UCSD-AML1 (cell line): ENCODE measurements around the gene SORCS3.

Source experiments
- DNase-seq: peaks from one replicate; lab custom pipeline; 2025; ENCODE audit not compliant: unreplicated experiment; lab: John Stamatoyannopoulos, UW

Gene SORCS3

GRCh38 chr10:104774234-104774633 is 133.1 kb downstream of the SORCS3 start:
- DNase-seq: no peak

- DNase-seq: no peak
These were observed 136.2 kb downstream of the SORCS3 start for GRCh38 chr10:104777086-104777799.

- DNase-seq: no peak
These were observed 137.3 kb downstream of the SORCS3 start for GRCh38 chr10:104778371-104778770.

- DNase-seq: no peak
These were observed 138.6 kb downstream of the SORCS3 start for GRCh38 chr10:104779701-104780100.

- DNase-seq: no peak
These were observed 139.1 kb downstream of the SORCS3 start for GRCh38 chr10:104780165-104780564.

GRCh38 chr10:104780946-104781595 is 140.0 kb downstream of the SORCS3 start:
- no peak for DNase-seq

- DNase-seq: no peak
These were observed 143.4 kb downstream of the SORCS3 start for GRCh38 chr10:104784452-104784851.

- no peak for DNase-seq
These were observed 150.4 kb downstream of the SORCS3 start for GRCh38 chr10:104791471-104791870.

GRCh38 chr10:104795411-104795810 is 154.3 kb downstream of the SORCS3 start:
- DNase-seq: no peak

- DNase-seq: no peak
These were observed 155.7 kb downstream of the SORCS3 start for GRCh38 chr10:104796823-104797222.

GRCh38 chr10:104802941-104803340 is 161.9 kb downstream of the SORCS3 start:
- DNase-seq: no peak

GRCh38 chr10:104804880-104805279 is 163.8 kb downstream of the SORCS3 start:
- DNase-seq: no peak

- no peak for DNase-seq
These were observed 165.7 kb downstream of the SORCS3 start for GRCh38 chr10:104806801-104807200.

GRCh38 chr10:104807581-104808310 is 166.7 kb downstream of the SORCS3 start:
- DNase-seq: no peak

GRCh38 chr10:104809288-104810090 is 168.4 kb downstream of the SORCS3 start:
- DNase-seq: no peak

- no peak for DNase-seq
These were observed 170.1 kb downstream of the SORCS3 start for GRCh38 chr10:104811166-104811565.

GRCh38 chr10:104816501-104816900 is 175.4 kb downstream of the SORCS3 start:
- DNase-seq: no peak

GRCh38 chr10:104819731-104820130 is 178.6 kb downstream of the SORCS3 start:
- DNase-seq: no peak

- DNase-seq: no peak
These were observed 181.0 kb downstream of the SORCS3 start for GRCh38 chr10:104822088-104822487.

GRCh38 chr10:104824380-104825006 is 183.4 kb downstream of the SORCS3 start:
- peak; percentile 50 for DNase-seq

GRCh38 chr10:104831272-104831671 is 190.2 kb downstream of the SORCS3 start:
- DNase-seq: no peak
